ENCODE results near the gene RALB.
"Not testable (repeated sequence)": the region's sequence is repeated elsewhere in the genome, so short reads cannot be mapped to it uniquely, and the experiment has no call there.

Gene RALB

GRCh38 chr2:120224735-120225548, 27.7 kb upstream of the RALB start:
- no peak for DNase-seq (ENCODE audit: low read depth in 3 of 3)

GRCh38 chr2:120225549-120226065, 27.0 kb upstream of the RALB start:
- no peak for DNase-seq (ENCODE audit: low read depth in 3 of 3)

GRCh38 chr2:120226316-120226715, 26.3 kb upstream of the RALB start:
- no peak for DNase-seq (ENCODE audit: low read depth in 3 of 3)

GRCh38 chr2:120227111-120227991, 25.3 kb upstream of the RALB start:
- no peak for DNase-seq (ENCODE audit: low read depth in 3 of 3)

- DNase-seq (ENCODE audit: low read depth in 3 of 3): no peak
Measured at GRCh38 chr2:120228503-120228902, 24.1 kb upstream of the RALB start.

GRCh38 chr2:120229341-120229740, 23.3 kb upstream of the RALB start:
- no peak for DNase-seq (ENCODE audit: low read depth in 3 of 3)

GRCh38 chr2:120230515-120231471, 21.9 kb upstream of the RALB start:
- DNase-seq (ENCODE audit: low read depth in 3 of 3): no peak

- peak in 2 of 3 experiments; percentile 39 to 41 for DNase-seq (ENCODE audit: low read depth in 3 of 3)
Measured at GRCh38 chr2:120231564-120231973, 21.1 kb upstream of the RALB start.

GRCh38 chr2:120231974-120232635, 20.5 kb upstream of the RALB start:
- peak; percentile 39 to 71 (median 62) for DNase-seq (ENCODE audit: low read depth in 3 of 3)

- DNase-seq (ENCODE audit: low read depth in 3 of 3): no peak
Measured at GRCh38 chr2:120233292-120233691, 19.4 kb upstream of the RALB start.

GRCh38 chr2:120235158-120235557, 17.5 kb upstream of the RALB start:
- DNase-seq (ENCODE audit: low read depth in 3 of 3): not testable (repeated sequence)

GRCh38 chr2:120235681-120236080, 17.0 kb upstream of the RALB start:
- DNase-seq (ENCODE audit: low read depth in 3 of 3): no peak

GRCh38 chr2:120236316-120236715, 16.3 kb upstream of the RALB start:
- DNase-seq (ENCODE audit: low read depth in 3 of 3): no peak

- DNase-seq (ENCODE audit: low read depth in 3 of 3): no peak
Measured at GRCh38 chr2:120236791-120237190, 15.9 kb upstream of the RALB start.

GRCh38 chr2:120237491-120237902, 15.2 kb upstream of the RALB start:
- no peak for DNase-seq (ENCODE audit: low read depth in 3 of 3)

GRCh38 chr2:120238728-120239487, 13.7 kb upstream of the RALB start:
- no peak for DNase-seq (ENCODE audit: low read depth in 3 of 3)

- no peak for DNase-seq (ENCODE audit: low read depth in 3 of 3)
Measured at GRCh38 chr2:120239488-120240287, 13.0 kb upstream of the RALB start.

- no peak for DNase-seq (ENCODE audit: low read depth in 3 of 3)
Measured at GRCh38 chr2:120240901-120241429, 11.7 kb upstream of the RALB start.

GRCh38 chr2:120241684-120242083, 11.0 kb upstream of the RALB start:
- no peak for DNase-seq (ENCODE audit: low read depth in 3 of 3)
